H1 (cell line): ENCODE results near the gene GRID1. TPM values are rescaled to one million over a fixed set of nuclear protein-coding genes. Genes with fewer than 3 reads are reported as not detected.

Source experiments
- CTCF ChIA-PET: fragments of 300-600 bp; sonication (Branson Sonifier 250); formaldehyde crosslinking; loops from one replicate; lab custom pipeline; 2021; ENCODE audit not compliant: partially characterized antibody; lab: Charles Lee
- POLR2A ChIA-PET: fragments of 300-600 bp; sonication (Branson Sonifier 250); formaldehyde crosslinking; loops from one replicate; lab custom pipeline; 2021; ENCODE audit warnings: inconsistent platforms; ENCODE audit not compliant: partially characterized antibody; lab: Charles Lee
- DNase-seq, 2 experiments: peaks; one replicate each; pipeline versions ENCODE4 v3.0.0 to v3.0.0-alpha.2; 2010 to 2022; ENCODE audit warnings: low spot score in 2 of 2, low read depth in 1 of 2, mixed read lengths in 1 of 2
- FAIRE-seq: peaks from 2 replicates; lab custom pipeline; 2011; peaks lifted over from hg19 to GRCh38; lab: Jason Lieb, UNC
- H2AFZ ChIP-seq: 2 replicates; pipeline ENCODE4 v1.8.1; 2012; ENCODE audit warnings: low read length, inconsistent platforms
- H2AK5ac ChIP-seq: 2 replicates; pipeline ENCODE4 v1.6.1; 2013; ENCODE audit warnings: low read depth, low read length
- H2BK120ac ChIP-seq: replicated peaks from 2 replicates; pipeline ENCODE3; 2013; ENCODE audit warnings: low read depth, low read length, inconsistent platforms
- H2BK12ac ChIP-seq: 2 replicates; pipeline ENCODE4 v1.6.1; 2013; ENCODE audit warnings: low read depth, low read length
- H2BK15ac ChIP-seq: 2 replicates; pipeline ENCODE4 v1.6.1; 2013; ENCODE audit warnings: low read length
- H2BK20ac ChIP-seq: 2 replicates; pipeline ENCODE4 v1.6.1; 2013; ENCODE audit warnings: low read length
- H2BK5ac ChIP-seq: 2 replicates; pipeline ENCODE4 v1.6.1; 2013; ENCODE audit warnings: low read depth, low read length
- H3K14ac ChIP-seq: 2 replicates; pipeline ENCODE4 v1.6.1; 2013; ENCODE audit warnings: inconsistent platforms; ENCODE audit not compliant: insufficient read length
- H3K18ac ChIP-seq: 2 replicates; pipeline ENCODE4 v1.6.1; 2013; ENCODE audit warnings: low read length; ENCODE audit errors: extremely low read depth
- H3K23ac ChIP-seq: 2 replicates; pipeline ENCODE4 v1.6.1; 2013; ENCODE audit warnings: inconsistent platforms; ENCODE audit not compliant: insufficient read length
- H3K23me2 ChIP-seq: 2 replicates; pipeline ENCODE4 v1.6.1; 2013; ENCODE audit warnings: low read depth, low read length
- H3K27ac ChIP-seq: 2 replicates; pipeline ENCODE4 v1.6.1; 2011; ENCODE audit warnings: low read depth, low read length, inconsistent platforms
- H3K27me3 ChIP-seq, 4 experiments: replicated peaks in 1 of 4; 1 replicate in 1 of 4; 2 replicates in 3 of 4; pipeline versions ENCODE4 v1.6.1 to v1.8.1; 2011 to 2013; ENCODE audit warnings: low read length in 3 of 4, mild to moderate bottlenecking in 3 of 4, inconsistent platforms in 2 of 4, mixed read lengths in 2 of 4, moderate library complexity in 1 of 4; ENCODE audit not compliant: control insufficient read depth in 3 of 4, insufficient read depth in 3 of 4; ENCODE audit errors: extremely low read depth in 1 of 4
- H3K36me3 ChIP-seq, 4 experiments: 2 replicates each; pipeline versions ENCODE4 v1.6.1 to v1.8.1; 2011 to 2013; ENCODE audit warnings: mild to moderate bottlenecking in 4 of 4, low read length in 3 of 4, moderate library complexity in 2 of 4, control low read depth in 1 of 4, inconsistent platforms in 1 of 4; ENCODE audit not compliant: insufficient read depth in 4 of 4, control insufficient read depth in 2 of 4
- H3K4ac ChIP-seq: replicated peaks from 2 replicates; pipeline ENCODE3; 2013; ENCODE audit warnings: low read length, low read depth, mixed read lengths, inconsistent platforms; ENCODE audit not compliant: insufficient read length
- H3K4me1 ChIP-seq, 4 experiments: replicated peaks in 1 of 4; 1 replicate in 1 of 4; 2 replicates in 3 of 4; pipeline versions ENCODE4 v1.6.1 to v1.8.1; 2011 to 2013; ENCODE audit warnings: low read length in 3 of 4, inconsistent platforms in 2 of 4, mixed read lengths in 1 of 4; ENCODE audit not compliant: insufficient read depth in 4 of 4, control insufficient read depth in 3 of 4
- H3K4me2 ChIP-seq, 2 experiments: 2 replicates each; pipeline versions ENCODE4 v1.6.1 to v1.8.1; 2011 to 2013; ENCODE audit warnings: low read depth in 2 of 2, low read length in 2 of 2, control low read depth in 1 of 2, inconsistent platforms in 1 of 2, mild to moderate bottlenecking in 1 of 2; ENCODE audit not compliant: insufficient read depth in 1 of 2
- H3K4me3 ChIP-seq, 4 experiments: fragments of 200-600, 300-600 bp in 1 of 4; sonication (generic), shearing (Covaris generic), sonication (Bioruptor Twin) in 1 of 4; 2 replicates each; pipeline versions ENCODE4 v1.5.1 to v1.8.1; 2011 to 2016; ENCODE audit warnings: low read length in 4 of 4, low read depth in 3 of 4, control low read depth in 2 of 4, inconsistent platforms in 2 of 4, mild to moderate bottlenecking in 2 of 4, mixed read lengths in 1 of 4, moderate library complexity in 1 of 4; ENCODE audit not compliant: insufficient read depth in 2 of 4; ENCODE audit errors: extremely low read depth in 1 of 4
- H3K56ac ChIP-seq: replicated peaks from 2 replicates; pipeline ENCODE3; 2013; ENCODE audit warnings: low read depth, mild to moderate bottlenecking, mixed read lengths, low read length, inconsistent platforms; ENCODE audit not compliant: insufficient read length
- H3K79me1 ChIP-seq: 2 replicates; pipeline ENCODE4 v1.6.1; 2013; ENCODE audit warnings: low read depth, low read length, control low read depth
- H3K79me2 ChIP-seq, 2 experiments: 2 replicates each; pipeline versions ENCODE4 v1.6.1 to v1.8.1; 2012 to 2013; ENCODE audit warnings: low read length in 2 of 2, mild to moderate bottlenecking in 2 of 2, inconsistent platforms in 1 of 2; ENCODE audit not compliant: insufficient read depth in 2 of 2, control insufficient read depth in 1 of 2
- H3K9ac ChIP-seq, 4 experiments: replicated peaks in 1 of 4; 1 replicate in 1 of 4; 2 replicates in 3 of 4; pipeline versions ENCODE4 v1.6.1 to v1.8.1; 2011 to 2013; ENCODE audit warnings: low read depth in 3 of 4, low read length in 3 of 4, control low read depth in 2 of 4, mild to moderate bottlenecking in 2 of 4, moderate library complexity in 2 of 4, inconsistent platforms in 1 of 4; ENCODE audit errors: extremely low read depth in 1 of 4
- H3K9me3 ChIP-seq, 2 experiments: 2 replicates each; pipeline versions ENCODE4 v1.6.1 to v1.8.1; 2012 to 2013; ENCODE audit warnings: mild to moderate bottlenecking in 2 of 2, moderate library complexity in 2 of 2, control low read depth in 1 of 2, inconsistent platforms in 1 of 2, low read depth in 1 of 2, low read length in 1 of 2, mixed read lengths in 1 of 2; ENCODE audit not compliant: insufficient read depth in 2 of 2
- H4K20me1 ChIP-seq, 2 experiments: replicated peaks in 1 of 2; 2 replicates each; pipeline versions ENCODE3 to v1.8.1; 2011 to 2013; ENCODE audit warnings: inconsistent platforms in 2 of 2, low read length in 2 of 2, mild to moderate bottlenecking in 1 of 2; ENCODE audit not compliant: insufficient read depth in 2 of 2, control insufficient read depth in 1 of 2
- H4K5ac ChIP-seq: 2 replicates; pipeline ENCODE4 v1.6.1; 2013; ENCODE audit warnings: low read length, low read depth, mixed read lengths, inconsistent platforms; ENCODE audit not compliant: insufficient read length
- H4K8ac ChIP-seq: 2 replicates; pipeline ENCODE4 v1.8.0; 2013; ENCODE audit warnings: mild to moderate bottlenecking, moderate library complexity, low read length, inconsistent platforms; ENCODE audit not compliant: insufficient read depth; ENCODE audit errors: extremely low read depth
- H4K91ac ChIP-seq: replicated peaks from 2 replicates; pipeline ENCODE3; 2013; ENCODE audit warnings: low read length, mixed read lengths, inconsistent platforms; ENCODE audit not compliant: insufficient read length
- ASH2L ChIP-seq: fragments of 200-600, 300-600 bp; sonication (generic); IDR thresholded peaks from one replicate; pipeline ENCODE4 v1.7.1; 2017; ENCODE audit warnings: low read length
- CBX8 ChIP-seq: fragments of 300-800, 300-1000 bp; sonication (generic); IDR thresholded peaks from 2 replicates; pipeline ENCODE4 v1.7.1; 2016; ENCODE audit warnings: low read depth, low read length, borderline replicate concordance
- CHD2 ChIP-seq: IDR thresholded peaks from 2 replicates; pipeline ENCODE4 v1.6.1; 2012; ENCODE audit warnings: low read length, improper control_type of control experiment
- CREB1 ChIP-seq: IDR thresholded peaks from 2 replicates; pipeline ENCODE4 v1.6.1; 2012; ENCODE audit warnings: inconsistent platforms
- EZH2 ChIP-seq: fragments of 200-600 bp; sonication (generic); IDR thresholded peaks from 2 replicates; pipeline ENCODE4 v1.7.1; 2012; ENCODE audit warnings: low read depth, mild to moderate bottlenecking, moderate library complexity, low read length, inconsistent platforms; ENCODE audit not compliant: severe bottlenecking
- GABPA ChIP-seq: IDR thresholded peaks from 2 replicates; pipeline ENCODE4 v1.6.1; 2011; ENCODE audit warnings: mild to moderate bottlenecking, low read length, moderate library complexity, borderline replicate concordance; ENCODE audit not compliant: insufficient read depth
- HDAC2 ChIP-seq, 2 experiments: fragments of 300-600 bp in 1 of 2; sonication (generic) in 1 of 2; IDR thresholded peaks; 2 replicates each; pipeline ENCODE4 v1.6.1; 2011 to 2012; ENCODE audit warnings: low read depth in 2 of 2, low read length in 2 of 2, mild to moderate bottlenecking in 2 of 2, moderate library complexity in 2 of 2, borderline replicate concordance in 1 of 2, inconsistent platforms in 1 of 2
- MAFK ChIP-seq: IDR thresholded peaks from 2 replicates; pipeline ENCODE4 v1.6.1; 2012; ENCODE audit warnings: low read depth, mild to moderate bottlenecking, improper control_type of control experiment, low read length
- NRF1 ChIP-seq: IDR thresholded peaks from 2 replicates; pipeline ENCODE4 v1.6.1; 2011; ENCODE audit warnings: mild to moderate bottlenecking, low read depth, low read length, improper control_type of control experiment
- RNF2 ChIP-seq: fragments of 200-900, 300-1000 bp; sonication (generic); IDR thresholded peaks from 2 replicates; pipeline ENCODE4 v1.7.1; 2016; ENCODE audit warnings: borderline replicate concordance, low read depth, mild to moderate bottlenecking, antibody characterized with exemption, low read length; ENCODE audit not compliant: poor library complexity, severe bottlenecking; ENCODE audit errors: missing control alignments
- SP1 ChIP-seq: IDR thresholded peaks from 2 replicates; pipeline ENCODE4 v1.6.1; 2011; ENCODE audit warnings: low read depth, low read length
- TAF7 ChIP-seq: optimal IDR thresholded peaks from 2 replicates; pipeline ENCODE3; 2011; ENCODE audit warnings: low read depth, mild to moderate bottlenecking, inconsistent platforms, low read length, moderate library complexity, borderline replicate concordance
- TBP ChIP-seq: IDR thresholded peaks from 2 replicates; pipeline ENCODE4 v1.6.1; 2011; ENCODE audit warnings: low read depth, low read length, improper control_type of control experiment
- TCF12 ChIP-seq: IDR thresholded peaks from 2 replicates; pipeline ENCODE4 v1.6.1; 2011; ENCODE audit warnings: low read depth, mild to moderate bottlenecking, low read length
- whole genome bisulfite sequencing, 2 experiments: shearing (Covaris generic) in 1 of 2; methylation state at CpG; one replicate each; pipeline versions ENCODE4 v1.1.6 to v1.1.7; 2013 to 2015; ENCODE audit warnings: low lambda C conversion rate in 2 of 2, mixed read lengths in 2 of 2, inconsistent platforms in 1 of 2, low coverage in 1 of 2, missing lambda C conversion rate in 1 of 2; ENCODE audit not compliant: insufficient replicate concordance in 2 of 2, insufficient coverage in 1 of 2, insufficient read length in 1 of 2; ENCODE audit errors: extremely low coverage in 1 of 2, missing lambda C conversion rate in 1 of 2; 5-methylcytosine and 5-hydroxymethylcytosine counted together
- polyA plus RNA-seq, 7 experiments: library from polyadenylated mRNA; depleted of rRNA in 3 of 7; stranded (reverse) in 5 of 7; unstranded in 2 of 7; fragments of >200 nt in 5 of 7; fragments of 200-250 nt in 2 of 7; gene quantifications; 1 replicate in 5 of 7; 2 replicates in 1 of 7; 4 replicates in 1 of 7; pipeline versions ENCODE4 v1.2.1 to v1.2.3, GENCODE V29; 2011 to 2013; ENCODE audit warnings: missing spikeins in 2 of 7, mixed read lengths in 2 of 7
- total RNA-seq: library from RNA; stranded (reverse); fragmentation: NEBNext Ultra II Directional; extraction: Animal tissue kit (Norgen Biotek cat#: 25700); gene quantifications from 2 replicates; pipeline ENCODE4 v1.2.1, GENCODE V29; 2021

Gene GRID1
- total and polyA plus RNA-seq, 2 of the 8 experiments (the other 6 are each of a cell fraction or from before 2014, with no cell fraction given), result 0.22 to 0.30 TPM

- Histone ChIP-seq H3K18ac (no peak overlapping the region), H2BK5ac (no peak overlapping the region), H3K9ac (no peak overlapping the region), H2AK5ac (no peak overlapping the region), H3K56ac (no peak overlapping the region), H3K79me2 (no peaks in the 10 kb centered on the region), H4K8ac (no peak overlapping the region), H3K4me3 (no peak overlapping the region), H3K14ac (no peak overlapping the region), H3K4me1 (peaks cover 0 to 22% (median 15%) of the 10 kb centered on the region in 4 experiments; a peak in 6 of 7 replicates), H3K79me1 (no peaks in the 10 kb centered on the region), H3K36me3 (no peaks in the 10 kb centered on the region), H3K4ac (no peak overlapping the region), H3K27me3 (peaks cover 23 to 39% (median 38%) of the 10 kb centered on the region in 4 experiments), H2BK15ac (no peak overlapping the region), H2AFZ (no peak overlapping the region), H2BK12ac (no peak overlapping the region), H3K23me2 (peaks cover 11% of the 10 kb centered on the region; the same call in 1 of the 2 replicates), H3K23ac (no peak overlapping the region), H2BK20ac (no peak overlapping the region), H2BK120ac (no peak overlapping the region), H3K9me3 (peaks cover 0 to 6% of the 10 kb centered on the region in 2 experiments; a peak in 1 of 4 replicates), H3K4me2 (no peak overlapping the region), H3K27ac (no peak overlapping the region), H4K91ac (no peak overlapping the region), H4K5ac (no peak overlapping the region), H4K20me1 (peaks cover 8 to 11% of the 10 kb centered on the region in 2 experiments)
- ChIA-PET CTCF (interaction anchor here (0.8 to 25.6 kb wide), 11 partner anchors 7 to 259 kb away, joined by 3 to 498 read pairs (median 4); partner anchors contain the start of gene GRID1), POLR2A (interaction anchor here (1.5 kb wide), 1 partner anchor 29 kb away, joined by 3 read pairs; no protein-coding TSS in a partner anchor)
- FAIRE-seq (no peak), DNase-seq (no peak)
- WGBS, 2 experiments, result 91% methylated on average over 1 of the region's 1 CpG; no CpG with 5 or more reads in 1 of the 2 experiments
- no peak for TF ChIP-seq CBX8
- no peak for TF ChIP-seq ASH2L
- no peak for TF ChIP-seq CREB1
- TF ChIP-seq MAFK, result no peak
- no peak for TF ChIP-seq SP1
- TF ChIP-seq GABPA, result no peak
- no peak for TF ChIP-seq RNF2
- no peak for TF ChIP-seq TBP
- TF ChIP-seq HDAC2 (IDR thresholded peaks at IDR 0.05; ENCODE audit: borderline replicate concordance in 1 of 2, low read depth in 2 of 2, low read length in 2 of 2), result no peak
- TF ChIP-seq CHD2, result no peak
- TF ChIP-seq NRF1, result no peak
- TF ChIP-seq TCF12, result no peak
- no peak for TF ChIP-seq EZH2
- no peak for TF ChIP-seq TAF7
Observed at GRCh38 chr10:86359954-86360353, 6.6 kb downstream of the GRID1 start.
